Loucy (cell line): Measurements from ENCODE around the gene KRTAP3-1.

Experiments
- EZH2phosphoT487 ChIP-seq: fragments of 200-600 bp; IDR thresholded peaks from 2 replicates; pipeline ENCODE4 v1.6.1; 2018; ENCODE audit warnings: antibody characterized with exemption, mild to moderate bottlenecking, moderate library complexity, borderline replicate concordance
- TF ChIP-seq, protein P1 (sequence below): fragments of 200-600 bp; sonication (generic); conservative IDR thresholded peaks from 2 replicates; pipeline ENCODE4 v1.5.1; 2014; ENCODE audit warnings: mild to moderate bottlenecking, antibody characterized with exemption, low read length

DNA sequence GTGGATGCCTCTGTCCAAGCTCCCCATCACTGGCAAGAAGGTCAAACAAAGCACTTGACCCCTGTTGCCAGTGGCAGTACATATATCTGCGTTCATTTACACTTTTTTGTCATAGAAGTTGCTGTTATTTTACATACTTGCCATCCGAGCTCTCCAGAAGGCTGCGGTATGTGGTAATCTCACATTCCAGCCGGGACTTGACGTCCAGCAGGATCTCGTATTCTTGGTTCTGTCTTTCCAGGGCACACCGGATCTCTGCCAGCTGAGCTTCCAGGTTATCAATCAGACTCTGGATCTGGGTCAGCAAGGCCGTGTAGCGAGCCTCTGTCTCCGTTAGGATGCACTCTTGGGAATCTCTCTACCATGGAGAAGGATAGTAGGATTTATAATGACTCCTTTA lies 48.8 kb downstream of the KRTAP3-1 start:
- TF ChIP-seq, protein P1, sequence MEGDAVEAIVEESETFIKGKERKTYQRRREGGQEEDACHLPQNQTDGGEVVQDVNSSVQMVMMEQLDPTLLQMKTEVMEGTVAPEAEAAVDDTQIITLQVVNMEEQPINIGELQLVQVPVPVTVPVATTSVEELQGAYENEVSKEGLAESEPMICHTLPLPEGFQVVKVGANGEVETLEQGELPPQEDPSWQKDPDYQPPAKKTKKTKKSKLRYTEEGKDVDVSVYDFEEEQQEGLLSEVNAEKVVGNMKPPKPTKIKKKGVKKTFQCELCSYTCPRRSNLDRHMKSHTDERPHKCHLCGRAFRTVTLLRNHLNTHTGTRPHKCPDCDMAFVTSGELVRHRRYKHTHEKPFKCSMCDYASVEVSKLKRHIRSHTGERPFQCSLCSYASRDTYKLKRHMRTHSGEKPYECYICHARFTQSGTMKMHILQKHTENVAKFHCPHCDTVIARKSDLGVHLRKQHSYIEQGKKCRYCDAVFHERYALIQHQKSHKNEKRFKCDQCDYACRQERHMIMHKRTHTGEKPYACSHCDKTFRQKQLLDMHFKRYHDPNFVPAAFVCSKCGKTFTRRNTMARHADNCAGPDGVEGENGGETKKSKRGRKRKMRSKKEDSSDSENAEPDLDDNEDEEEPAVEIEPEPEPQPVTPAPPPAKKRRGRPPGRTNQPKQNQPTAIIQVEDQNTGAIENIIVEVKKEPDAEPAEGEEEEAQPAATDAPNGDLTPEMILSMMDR, result no peak
- TF ChIP-seq EZH2phosphoT487, result no peak
